ENCODE measurements around the gene RSRC1.

Gene RSRC1

GRCh38 chr3:158127250-158128219, 17.6 kb downstream of the RSRC1 start:
- DNase-seq (ENCODE audit: low read depth, low spot score): peak; percentile 16

GRCh38 chr3:158128755-158129154, 18.9 kb downstream of the RSRC1 start:
- DNase-seq (ENCODE audit: low read depth, low spot score): no peak

- DNase-seq (ENCODE audit: low read depth, low spot score): no peak
Measured at GRCh38 chr3:158134363-158134762, 24.5 kb downstream of the RSRC1 start.

- no peak for DNase-seq (ENCODE audit: low read depth, low spot score)
Measured at GRCh38 chr3:158140396-158140795, 30.5 kb downstream of the RSRC1 start.

GRCh38 chr3:158148218-158148617, 38.3 kb downstream of the RSRC1 start:
- no peak for DNase-seq (ENCODE audit: low read depth, low spot score)

- DNase-seq (ENCODE audit: low read depth, low spot score): peak; percentile 36
Measured at GRCh38 chr3:158152186-158152585, 42.3 kb downstream of the RSRC1 start.

GRCh38 chr3:158158969-158159368, 49.1 kb downstream of the RSRC1 start:
- DNase-seq (ENCODE audit: low read depth, low spot score): no peak

GRCh38 chr3:158159714-158160113, 49.8 kb downstream of the RSRC1 start:
- DNase-seq (ENCODE audit: low read depth, low spot score): no peak

GRCh38 chr3:158160958-158161357, 51.1 kb downstream of the RSRC1 start:
- peak; percentile 26 for DNase-seq (ENCODE audit: low read depth, low spot score)

- DNase-seq (ENCODE audit: low read depth, low spot score): no peak
Measured at GRCh38 chr3:158165141-158165655, 55.3 kb downstream of the RSRC1 start.

- DNase-seq (ENCODE audit: low read depth, low spot score): no peak
Measured at GRCh38 chr3:158165730-158166129, 55.8 kb downstream of the RSRC1 start.

GRCh38 chr3:158166223-158166622, 56.3 kb downstream of the RSRC1 start:
- DNase-seq (ENCODE audit: low read depth, low spot score): no peak

- peak; percentile 90 for DNase-seq (ENCODE audit: low read depth, low spot score)
Measured at GRCh38 chr3:158167737-158168557, 58.1 kb downstream of the RSRC1 start.

GRCh38 chr3:158169091-158169491, 59.2 kb downstream of the RSRC1 start:
- peak; percentile 60 for DNase-seq (ENCODE audit: low read depth, low spot score)

GRCh38 chr3:158181096-158181495, 71.2 kb downstream of the RSRC1 start:
- DNase-seq (ENCODE audit: low read depth, low spot score): no peak

- DNase-seq (ENCODE audit: low read depth, low spot score): no peak
Measured at GRCh38 chr3:158185711-158186110, 75.8 kb downstream of the RSRC1 start.

GRCh38 chr3:158200955-158201354, 91.1 kb downstream of the RSRC1 start:
- DNase-seq (ENCODE audit: low read depth, low spot score): no peak

GRCh38 chr3:158205324-158205723, 95.4 kb downstream of the RSRC1 start:
- DNase-seq (ENCODE audit: low read depth, low spot score): no peak

- no peak for DNase-seq (ENCODE audit: low read depth, low spot score)
Measured at GRCh38 chr3:158205994-158206393, 96.1 kb downstream of the RSRC1 start.

GRCh38 chr3:158210067-158210466, 100.2 kb downstream of the RSRC1 start:
- no peak for DNase-seq (ENCODE audit: low read depth, low spot score)

GRCh38 chr3:158213461-158213860, 103.6 kb downstream of the RSRC1 start:
- DNase-seq (ENCODE audit: low read depth, low spot score): no peak

GRCh38 chr3:158217992-158218391, 108.1 kb downstream of the RSRC1 start:
- DNase-seq (ENCODE audit: low read depth, low spot score): no peak

Measured in astrocyte of the hippocampus (primary cell).